T-helper 1 cell treated with Interleukin-12 subunit alpha and Interleukin-12 subunit beta and Interleukin-4 antibody, amounts not matched to agents 30 ng/mL and 1 ng/mL, for 36 hours (primary cell): ENCODE data around the gene TNS1. TPM values are rescaled to one million over a fixed set of nuclear protein-coding genes. Genes with fewer than 3 reads are reported as not detected.

ENCODE experiments used
- intact Hi-C: fragments of 100-400 bp; cut with micrococcal nuclease; formaldehyde crosslinking; loops from one replicate; pipeline ENCODE4 v1.15.1; 2024
- total RNA-seq: library from RNA; stranded (reverse); gene quantifications from 2 replicates; pipeline ENCODE4 v1.2.3, GENCODE V29; 2022

The TNS1 gene
- total RNA-seq, 1 donor from 2014 or later: 1.0 TPM

DNA sequence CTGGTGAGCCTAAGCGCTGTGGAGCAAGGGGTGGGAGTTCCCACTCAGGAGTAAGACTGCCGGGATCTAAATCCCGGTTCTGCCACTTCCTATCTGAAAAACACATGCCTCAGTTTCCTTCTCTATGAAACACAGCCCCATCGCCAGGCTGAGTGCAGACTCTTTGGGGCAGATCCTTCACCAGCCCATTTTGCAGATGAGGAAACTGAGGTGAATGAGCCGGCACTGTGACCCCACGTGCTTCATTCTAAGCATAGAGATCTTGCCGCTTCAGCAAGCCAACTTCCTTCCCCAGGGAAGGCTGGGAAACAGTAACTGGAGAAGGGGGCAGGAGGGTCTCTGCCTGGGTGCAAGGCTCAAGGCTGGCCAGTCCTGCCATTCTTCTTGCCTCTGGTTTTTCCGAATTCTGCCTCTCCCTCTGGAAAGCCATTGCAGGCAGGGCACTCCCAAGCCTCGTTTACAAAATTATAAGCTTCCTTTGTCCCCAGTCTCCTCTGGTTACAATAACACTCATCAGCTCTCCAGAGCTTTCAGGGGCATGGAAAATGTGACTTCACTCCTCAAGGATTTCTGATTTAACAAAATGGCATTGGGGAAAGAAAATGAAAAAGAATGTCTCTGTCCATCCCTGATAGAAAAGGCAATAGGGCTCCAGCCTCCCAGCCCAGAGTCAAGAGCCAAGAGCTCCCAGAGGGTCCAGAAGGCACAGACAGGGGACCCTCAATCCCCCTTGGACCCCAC lies 249.2 kb downstream of the TNS1 start:
- intact Hi-C loops: no loop called here

- intact Hi-C loops: no loop called here
Observed at GRCh38 chr2:217752714-217753459, 249.9 kb downstream of the TNS1 start.

DNA sequence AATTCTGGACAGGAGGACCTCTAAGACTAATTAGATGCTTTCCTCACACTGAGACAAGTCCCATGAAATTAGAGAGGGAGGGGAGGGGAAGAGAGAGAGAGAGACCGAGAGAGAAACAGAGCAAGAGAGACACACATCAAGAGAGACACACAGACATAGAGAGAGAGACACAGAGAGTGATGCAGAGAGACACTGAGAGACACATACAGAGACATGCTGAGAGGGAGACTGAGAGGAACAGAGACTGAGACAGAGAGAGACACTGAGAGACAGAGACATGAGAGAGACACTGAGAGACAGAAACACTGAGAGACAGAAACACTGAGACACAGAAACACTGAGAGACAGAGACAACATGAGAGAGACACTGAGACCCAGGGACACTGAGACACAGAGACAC lies 250.8 kb downstream of the TNS1 start:
- intact Hi-C loops: no loop called here

DNA sequence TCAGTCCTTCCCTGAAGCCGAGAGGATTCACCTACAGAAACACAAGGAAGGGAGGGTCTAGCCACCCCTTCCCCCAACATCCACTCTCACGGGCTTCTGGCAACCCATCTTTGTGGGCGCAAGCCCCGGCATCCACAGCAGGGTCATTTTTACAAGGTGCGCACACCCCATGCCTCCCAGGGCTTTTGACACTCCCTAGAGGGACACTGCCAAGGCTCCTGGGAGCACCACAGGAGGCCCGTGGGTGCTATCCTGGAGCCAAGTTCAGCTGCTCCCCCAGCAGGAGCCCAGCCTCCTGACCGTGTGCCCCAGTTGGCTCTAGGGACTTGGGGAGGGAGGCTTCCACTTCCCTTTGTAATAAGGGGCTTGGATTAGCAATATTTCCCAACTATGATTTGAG lies 251.6 kb downstream of the TNS1 start:
- intact Hi-C loops: no loop called here

Other genes with a start within 250 kb of the TNS1 start
- 3.2 and 3.3 TPM in 2 replicates for gene RUFY4, start 66.3 kb upstream of the TNS1 start, total RNA-seq
- 0.12 TPM in 2 replicates for gene CXCR2, start 123.0 kb upstream of the TNS1 start, total RNA-seq
- gene CXCR1, start 164.0 kb upstream of the TNS1 start, total RNA-seq: 0.54 and 0.76 TPM in 2 replicates
- gene ARPC2, start 214.2 kb upstream of the TNS1 start, total RNA-seq: 687 and 710 TPM in 2 replicates